Measurements from ENCODE around the gene HOXB4.

GRCh38 chr17:48532261-48532660, 45.9 kb downstream of the HOXB4 start:
- TF ChIP-seq CTCF (conservative IDR thresholded peaks at IDR 0.05; ENCODE audit: low read depth, low read length) = no peak
- TF ChIP-seq EZH2 (IDR thresholded peaks at IDR 0.05; ENCODE audit: borderline replicate concordance, low read depth, low read length, poor library complexity, severe bottlenecking) = no peak

All from A673 (cell line).